Endodermal cell (in vitro differentiated cells): ENCODE data around the gene PACSIN2. TPM values are rescaled to one million over a fixed set of nuclear protein-coding genes. Genes with fewer than 3 reads are reported as not detected.

ENCODE experiments used
- DNase-seq: peaks from one replicate; pipeline ENCODE4 v3.0.0-alpha.2; 2017
- H3K27ac ChIP-seq: 2 replicates; pipeline ENCODE4 v1.5.1; 2013; ENCODE audit warnings: mild to moderate bottlenecking, low read depth, low read length, moderate library complexity
- H3K27me3 ChIP-seq: 2 replicates; pipeline ENCODE4 v1.6.1; 2013; ENCODE audit warnings: mild to moderate bottlenecking, low read length, moderate library complexity; ENCODE audit not compliant: insufficient read depth, control insufficient read depth, poor library complexity, severe bottlenecking
- H3K36me3 ChIP-seq: 2 replicates; pipeline ENCODE4 v1.7.0; 2013; ENCODE audit warnings: mild to moderate bottlenecking, low read length, moderate library complexity; ENCODE audit not compliant: control insufficient read depth, insufficient read depth
- H3K4me1 ChIP-seq: one replicate; pipeline ENCODE4 v1.7.0; 2013; ENCODE audit warnings: low read length; ENCODE audit not compliant: control insufficient read depth, insufficient read depth
- H3K4me3 ChIP-seq: 2 replicates; pipeline ENCODE4 v1.5.1; 2013; ENCODE audit warnings: mild to moderate bottlenecking, low read length, moderate library complexity
- H3K9ac ChIP-seq: 2 replicates; pipeline ENCODE4 v1.6.1; 2013; ENCODE audit warnings: mild to moderate bottlenecking, low read length, moderate library complexity; ENCODE audit not compliant: poor library complexity, severe bottlenecking; ENCODE audit errors: extremely low read depth
- H3K9me3 ChIP-seq: 2 replicates; pipeline ENCODE4 v1.6.1; 2013; ENCODE audit warnings: mild to moderate bottlenecking, low read length, moderate library complexity; ENCODE audit not compliant: control insufficient read depth
- H3K27ac Mint-ChIP-seq: 2 replicates; pipeline ENCODE4 v1.8.0; 2020; ENCODE audit warnings: mixed read lengths
- H3K27me3 Mint-ChIP-seq: 2 replicates; pipeline ENCODE4 v1.8.0; 2021; ENCODE audit warnings: mild to moderate bottlenecking, mixed read lengths; ENCODE audit not compliant: insufficient read depth
- H3K36me3 Mint-ChIP-seq: 2 replicates; pipeline ENCODE4 v1.8.0; 2020; ENCODE audit warnings: low read depth, mixed read lengths
- H3K4me1 Mint-ChIP-seq: 2 replicates; pipeline ENCODE4 v1.8.0; 2020; ENCODE audit warnings: mixed read lengths
- H3K4me3 Mint-ChIP-seq: 2 replicates; pipeline ENCODE4 v1.8.0; 2020; ENCODE audit warnings: mild to moderate bottlenecking, moderate library complexity, mixed read lengths
- H3K9me3 Mint-ChIP-seq: 2 replicates; pipeline ENCODE4 v1.8.0; 2020; ENCODE audit warnings: mild to moderate bottlenecking, mixed read lengths
- WGBS, 2 experiments: methylation state at CpG; one replicate each; pipeline versions ENCODE4 v1.1.5 to v1.1.7; 2013; ENCODE audit warnings: missing lambda C conversion rate in 2 of 2, mixed read lengths in 1 of 2; ENCODE audit not compliant: insufficient coverage in 1 of 2, insufficient read length in 1 of 2; 5-methylcytosine and 5-hydroxymethylcytosine counted together
- total RNA-seq, 2 donors: library from RNA; stranded (reverse); fragmentation: NEBNext Ultra II Directional in 1 of 2; extraction: Animal tissue kit (Norgen Biotek cat#: 25700) in 1 of 2; gene quantifications; 2 replicates in 1 of 2; 3 replicates in 1 of 2; pipeline ENCODE4 v1.2.1, GENCODE V29; 2021
- TF ChIP-seq, protein P1 (sequence below): fragments of 200-600 bp; sonication (generic); conservative IDR thresholded peaks from 2 replicates; pipeline ENCODE4 v1.5.0; 2021; ENCODE audit warnings: antibody characterized with exemption, mild to moderate bottlenecking

The PACSIN2 gene
- total RNA-seq, 2 donors from 2014 or later: 60.7 to 61.4 TPM

DNA sequence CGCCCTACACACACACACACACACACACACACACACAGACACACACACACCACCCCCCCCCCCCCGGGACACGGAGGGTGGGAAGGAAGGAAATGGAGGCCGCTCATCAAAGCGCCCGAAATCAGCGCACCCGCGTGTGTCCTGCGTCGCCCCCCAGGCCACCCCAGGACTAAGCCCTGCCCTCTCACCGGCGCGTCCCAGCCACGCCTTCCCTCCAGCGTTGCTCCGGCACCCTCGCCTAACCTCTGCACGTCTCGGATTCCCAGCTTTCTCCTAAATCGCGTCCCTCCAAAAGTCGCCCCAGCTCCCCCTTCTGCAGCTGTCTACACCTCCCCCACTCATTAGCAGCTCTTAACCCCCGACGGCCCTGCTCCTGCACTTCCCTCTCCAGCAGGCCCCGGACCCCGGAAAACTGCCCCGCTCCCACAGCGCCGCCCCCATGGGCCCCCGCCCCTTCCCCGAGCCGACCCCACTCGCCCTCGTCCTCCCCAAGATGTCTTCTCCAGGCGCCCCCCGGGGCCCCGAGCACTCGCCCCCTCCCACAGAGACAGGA is 557 bp downstream of the PACSIN2 start:
- Histone ChIP-seq H3K27ac (peak overlapping the region; percentile 55), H3K36me3 (no peaks in the 10 kb centered on the region), H3K9ac (peak overlapping the region; percentile 62), H3K4me3 (peak overlapping the region; percentile 95), H3K9me3 (no peaks in the 10 kb centered on the region), H3K27me3 (no peaks in the 10 kb centered on the region), H3K4me1 (no peaks in the 10 kb centered on the region)
- Mint-ChIP-seq H3K27ac (peak overlapping the region; percentile 90), H3K36me3 (peaks cover 5% of the 10 kb centered on the region), H3K9me3 (no peaks in the 10 kb centered on the region), H3K4me1 (peaks cover 16% of the 10 kb centered on the region), H3K4me3 (peak overlapping the region; percentile 94), H3K27me3 (peaks cover 6% of the 10 kb centered on the region)
- TF ChIP-seq, protein P1, sequence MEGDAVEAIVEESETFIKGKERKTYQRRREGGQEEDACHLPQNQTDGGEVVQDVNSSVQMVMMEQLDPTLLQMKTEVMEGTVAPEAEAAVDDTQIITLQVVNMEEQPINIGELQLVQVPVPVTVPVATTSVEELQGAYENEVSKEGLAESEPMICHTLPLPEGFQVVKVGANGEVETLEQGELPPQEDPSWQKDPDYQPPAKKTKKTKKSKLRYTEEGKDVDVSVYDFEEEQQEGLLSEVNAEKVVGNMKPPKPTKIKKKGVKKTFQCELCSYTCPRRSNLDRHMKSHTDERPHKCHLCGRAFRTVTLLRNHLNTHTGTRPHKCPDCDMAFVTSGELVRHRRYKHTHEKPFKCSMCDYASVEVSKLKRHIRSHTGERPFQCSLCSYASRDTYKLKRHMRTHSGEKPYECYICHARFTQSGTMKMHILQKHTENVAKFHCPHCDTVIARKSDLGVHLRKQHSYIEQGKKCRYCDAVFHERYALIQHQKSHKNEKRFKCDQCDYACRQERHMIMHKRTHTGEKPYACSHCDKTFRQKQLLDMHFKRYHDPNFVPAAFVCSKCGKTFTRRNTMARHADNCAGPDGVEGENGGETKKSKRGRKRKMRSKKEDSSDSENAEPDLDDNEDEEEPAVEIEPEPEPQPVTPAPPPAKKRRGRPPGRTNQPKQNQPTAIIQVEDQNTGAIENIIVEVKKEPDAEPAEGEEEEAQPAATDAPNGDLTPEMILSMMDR: no peak
- WGBS, 2 experiments: 0% methylated on average over 8 to 35 of the region's 39 CpGs
- peak; percentile 83 for DNase-seq

DNA sequence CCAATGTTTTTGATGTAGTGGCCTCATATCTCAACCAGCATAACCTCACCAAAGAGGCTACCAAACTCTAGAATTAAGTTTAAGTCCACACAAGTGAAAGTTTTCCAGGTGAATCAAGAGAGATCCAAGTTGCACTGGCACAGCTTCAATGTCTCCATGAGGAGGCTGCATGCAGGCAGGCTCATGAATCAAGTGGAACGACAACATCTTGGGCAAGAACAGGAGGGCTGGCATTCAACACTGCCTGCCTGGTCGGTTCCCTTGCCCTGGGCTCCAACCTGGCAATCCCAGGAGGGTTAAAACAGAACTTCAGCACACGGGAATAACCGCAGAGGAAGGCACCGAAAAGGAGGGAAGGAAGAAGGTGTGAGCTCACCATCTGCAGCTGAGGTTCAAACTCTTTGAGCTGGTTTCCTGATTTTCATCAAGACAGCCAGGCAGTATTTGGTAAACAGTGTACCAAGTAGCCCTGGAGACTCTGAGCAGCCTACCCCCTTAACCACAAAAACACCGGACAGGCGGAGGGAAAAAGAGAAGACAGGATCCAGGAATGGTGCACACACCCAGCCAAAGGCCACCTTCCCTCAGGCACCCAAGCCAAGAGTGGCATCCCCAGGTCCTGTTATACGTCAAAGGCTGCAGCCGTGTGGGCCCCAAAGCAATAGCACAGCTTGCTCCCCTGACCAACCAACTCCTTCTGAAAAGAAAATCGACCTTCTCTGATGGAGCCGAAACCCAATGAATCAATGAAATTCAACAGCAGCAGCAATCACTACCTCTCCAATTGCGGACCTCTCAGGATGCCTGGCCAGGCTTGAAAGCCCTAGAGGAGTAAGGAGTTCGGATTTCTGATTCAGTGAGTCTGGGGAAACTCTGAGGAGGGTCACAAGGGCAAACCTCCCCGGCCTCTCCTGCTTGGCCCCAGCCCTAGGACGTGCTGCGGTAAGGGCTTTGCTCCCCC is 1.3 kb downstream of the PACSIN2 start:
- Mint-ChIP-seq H3K9me3 (no peaks in the 10 kb centered on the region), H3K36me3 (peaks cover 5% of the 10 kb centered on the region), H3K27me3 (peaks cover 6% of the 10 kb centered on the region), H3K4me1 (peaks cover 16% of the 10 kb centered on the region), H3K4me3 (peak overlapping the region; percentile 94), H3K27ac (peak overlapping the region; percentile 90)
- no peaks in the 10 kb centered on the region for H3K27me3 ChIP-seq
- no peaks in the 10 kb centered on the region for H3K9me3 ChIP-seq
- H3K9ac ChIP-seq: peak overlapping the region; percentile 62
- 37 to 44% methylated on average over 8 to 14 of the region's 16 CpGs for WGBS, 2 experiments
- no peaks in the 10 kb centered on the region for H3K36me3 ChIP-seq
- peak; percentile 66 for DNase-seq
- H3K27ac ChIP-seq: no peak overlapping the region
- H3K4me3 ChIP-seq: peak overlapping the region; percentile 95
- H3K4me1 ChIP-seq: no peaks in the 10 kb centered on the region
- TF ChIP-seq, protein P1: no peak

DNA sequence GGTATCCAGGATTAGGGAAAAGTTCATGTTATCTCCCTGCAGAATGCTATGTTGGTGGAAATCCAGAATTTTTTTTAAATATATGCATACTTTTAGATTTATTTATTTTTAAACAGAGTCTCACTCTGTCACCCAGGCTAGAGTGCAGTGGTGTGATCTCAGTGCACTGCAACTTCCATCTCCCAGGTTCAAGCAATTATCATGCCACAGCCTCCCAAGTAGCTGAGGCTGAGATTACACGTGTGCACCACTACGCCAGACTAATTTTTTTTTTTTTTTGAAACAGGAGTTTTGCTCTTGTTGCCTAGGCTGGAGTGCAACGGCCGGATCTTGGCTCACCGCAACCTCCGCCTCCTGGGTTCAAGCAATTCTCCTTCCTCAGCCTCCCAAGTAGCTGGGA is 2.6 kb downstream of the PACSIN2 start:
- H3K4me3 ChIP-seq: no peak overlapping the region
- peaks cover under 1% of the 10 kb centered on the region for H3K36me3 Mint-ChIP-seq
- H3K4me1 Mint-ChIP-seq: peaks cover 21% of the 10 kb centered on the region
- peaks cover 6% of the 10 kb centered on the region for H3K27me3 Mint-ChIP-seq
- H3K27ac ChIP-seq: no peak overlapping the region
- WGBS, 2 experiments: 97 to 98% methylated on average over 6 of the region's 6 CpGs
- no peak overlapping the region for H3K9ac ChIP-seq
- H3K9me3 Mint-ChIP-seq: no peaks in the 10 kb centered on the region
- H3K9me3 ChIP-seq: no peaks in the 10 kb centered on the region
- no peaks in the 10 kb centered on the region for H3K36me3 ChIP-seq
- TF ChIP-seq, protein P1: no peak
- H3K4me1 ChIP-seq: no peaks in the 10 kb centered on the region
- no peak for DNase-seq
- peak overlapping the region; percentile 94 for H3K4me3 Mint-ChIP-seq
- no peak overlapping the region for H3K27ac Mint-ChIP-seq
- H3K27me3 ChIP-seq: no peaks in the 10 kb centered on the region
